Measurements from ENCODE around the gene ATP5PD. TPM values are rescaled to one million over a fixed set of nuclear protein-coding genes. Genes with fewer than 3 reads are reported as not detected.
"Not testable (repeated sequence)": the region's sequence is repeated elsewhere in the genome, so short reads cannot be mapped to it uniquely, and the experiment has no call there.

ATP5PD gene
- total RNA-seq, 1 experiment from 2014 or later, result 186 TPM

DNA sequence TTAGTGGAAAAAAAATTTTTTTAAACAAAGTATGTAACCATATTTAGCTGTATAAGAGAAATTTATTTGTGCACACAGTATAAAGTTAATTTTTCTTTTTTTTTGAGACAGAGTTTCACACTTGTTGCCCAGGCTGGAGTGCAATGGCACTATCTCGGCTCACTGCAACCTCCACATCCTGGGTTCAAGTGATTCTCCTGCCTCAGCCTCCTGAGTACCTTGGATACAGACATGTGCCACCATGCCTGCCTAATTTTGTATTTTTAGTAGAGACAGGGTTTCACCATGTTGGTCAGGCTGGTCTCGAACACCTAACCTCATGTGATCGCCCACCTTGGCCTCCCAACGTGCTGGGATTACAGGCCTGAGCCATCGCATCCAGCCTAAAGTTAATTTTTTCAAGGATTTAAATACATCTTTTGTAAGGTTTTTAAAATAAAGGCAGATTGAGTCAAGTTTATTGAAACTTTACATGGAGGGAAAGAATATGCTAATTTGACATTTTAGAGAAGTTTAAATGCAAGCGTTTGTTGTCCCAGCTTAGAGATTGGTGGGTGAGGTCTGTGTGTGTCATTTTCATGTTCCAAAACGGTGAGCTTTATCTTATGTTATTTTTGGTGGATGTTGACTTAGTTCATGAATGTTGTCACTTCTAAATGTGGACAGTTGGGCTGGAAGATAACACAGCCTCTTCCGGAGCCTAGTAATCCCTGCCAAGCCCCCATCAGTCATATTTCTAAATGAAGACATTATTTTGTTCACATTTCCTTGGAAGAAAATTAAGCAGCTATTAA, 24.9 kb upstream of the ATP5PD start:
- not testable (repeated sequence) for H3K27ac ChIP-seq (ENCODE audit: low read length); H3K4me3 ChIP-seq (ENCODE audit: low read length); H3K9me3 ChIP-seq (ENCODE audit: low read length); H3K36me3 ChIP-seq (ENCODE audit: insufficient read depth, low read length); H2AFZ ChIP-seq (ENCODE audit: low read length); H3K79me2 ChIP-seq (ENCODE audit: low read length); H3K9me2 ChIP-seq (replicated peaks; ENCODE audit: insufficient read depth, low read length); H3K4me2 ChIP-seq (ENCODE audit: low read depth, low read length, poor library complexity, severe bottlenecking); DNase-seq; H4K20me1 ChIP-seq (ENCODE audit: insufficient read depth, low read depth, low read length); H3K9ac ChIP-seq (ENCODE audit: low read length); H3K27me3 ChIP-seq (ENCODE audit: low read length); H3K4me1 ChIP-seq (ENCODE audit: low read length)

DNA sequence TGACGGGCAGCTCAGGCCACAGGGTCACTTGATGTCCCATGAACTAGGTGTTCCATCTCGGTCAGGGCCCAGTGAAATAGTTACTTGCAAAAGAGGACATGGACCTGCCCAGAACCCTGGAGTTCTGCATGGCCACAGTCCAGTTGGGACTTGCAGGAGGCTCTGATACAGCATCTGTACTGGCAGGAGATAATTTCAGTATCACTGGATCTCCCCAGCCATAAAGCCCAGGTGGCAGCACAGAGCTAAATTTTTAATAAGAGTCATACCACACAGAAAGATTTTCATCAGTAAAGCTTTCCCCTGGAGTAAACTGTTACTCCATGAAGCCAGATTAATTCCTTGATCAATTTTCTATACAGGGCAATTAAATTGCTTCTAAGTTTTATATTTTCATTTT, 23.0 kb upstream of the ATP5PD start:
- DNase-seq, result peak; percentile 55
- H3K4me2 ChIP-seq (ENCODE audit: low read depth, low read length, poor library complexity, severe bottlenecking), result no peak overlapping the region
- H3K27me3 ChIP-seq (ENCODE audit: low read length), result no peaks in the 10 kb centered on the region
- H3K4me1 ChIP-seq (ENCODE audit: low read length), result no peaks in the 10 kb centered on the region
- no peak overlapping the region for H2AFZ ChIP-seq (ENCODE audit: low read length)
- no peaks in the 10 kb centered on the region for H3K9me2 ChIP-seq (replicated peaks; ENCODE audit: insufficient read depth, low read length)
- H3K9ac ChIP-seq (ENCODE audit: low read length), result no peak overlapping the region
- no peak overlapping the region for H3K4me3 ChIP-seq (ENCODE audit: low read length)
- H3K9me3 ChIP-seq (ENCODE audit: low read length), result no peaks in the 10 kb centered on the region
- no peaks in the 10 kb centered on the region for H3K36me3 ChIP-seq (ENCODE audit: insufficient read depth, low read length)
- no peaks in the 10 kb centered on the region for H4K20me1 ChIP-seq (ENCODE audit: insufficient read depth, low read depth, low read length)
- no peak overlapping the region for H3K27ac ChIP-seq (ENCODE audit: low read length)
- H3K79me2 ChIP-seq (ENCODE audit: low read length), result no peaks in the 10 kb centered on the region

- H3K9ac ChIP-seq (ENCODE audit: low read length), result no peak overlapping the region
- no peak overlapping the region for H2AFZ ChIP-seq (ENCODE audit: low read length)
- no peaks in the 10 kb centered on the region; the same call in none of the 2 replicates for H3K36me3 ChIP-seq (ENCODE audit: insufficient read depth, low read length)
- H3K27ac ChIP-seq (ENCODE audit: low read length), result no peak overlapping the region
- DNase-seq, result no peak
- H3K27me3 ChIP-seq (ENCODE audit: low read length), result no peaks in the 10 kb centered on the region
- H3K79me2 ChIP-seq (ENCODE audit: low read length), result no peaks in the 10 kb centered on the region
- H3K4me3 ChIP-seq (ENCODE audit: low read length), result no peak overlapping the region
- no peaks in the 10 kb centered on the region for H3K9me2 ChIP-seq (replicated peaks; ENCODE audit: insufficient read depth, low read length)
- H3K9me3 ChIP-seq (ENCODE audit: low read length), result no peaks in the 10 kb centered on the region
- H3K4me2 ChIP-seq (ENCODE audit: low read depth, low read length, poor library complexity, severe bottlenecking), result no peak overlapping the region
- H3K4me1 ChIP-seq (ENCODE audit: low read length), result no peaks in the 10 kb centered on the region
- no peaks in the 10 kb centered on the region for H4K20me1 ChIP-seq (ENCODE audit: insufficient read depth, low read depth, low read length)
These were observed 22.0 kb upstream of the ATP5PD start for GRCh38 chr17:75068750-75069149.

DNA sequence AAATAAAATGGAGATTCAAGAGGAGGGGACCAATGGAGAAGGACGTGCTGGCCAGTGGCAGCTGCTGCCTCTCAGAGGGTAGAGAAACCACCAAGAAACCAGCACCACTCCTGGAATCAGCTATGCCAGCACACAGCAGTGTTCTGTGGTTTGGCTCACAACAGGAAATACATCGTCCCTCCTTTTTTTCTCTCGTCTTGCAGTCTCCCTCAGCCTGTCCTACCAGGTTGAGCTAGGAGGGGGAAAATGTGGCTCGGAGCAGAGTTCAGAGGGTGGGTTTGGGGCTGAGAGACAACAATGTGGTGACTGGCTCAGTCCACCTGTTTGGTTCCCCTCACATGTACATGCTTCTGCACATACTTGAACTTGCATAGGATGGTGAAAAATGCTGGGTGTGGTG, 21.1 kb upstream of the ATP5PD start:
- no peaks in the 10 kb centered on the region for H3K27me3 ChIP-seq (ENCODE audit: low read length)
- H3K9ac ChIP-seq (ENCODE audit: low read length), result no peak overlapping the region
- no peaks in the 10 kb centered on the region for H3K9me2 ChIP-seq (replicated peaks; ENCODE audit: insufficient read depth, low read length)
- no peaks in the 10 kb centered on the region for H3K4me1 ChIP-seq (ENCODE audit: low read length)
- no peaks in the 10 kb centered on the region for H3K9me3 ChIP-seq (ENCODE audit: low read length)
- no peak for DNase-seq
- no peak overlapping the region for H2AFZ ChIP-seq (ENCODE audit: low read length)
- H3K4me3 ChIP-seq (ENCODE audit: low read length), result no peak overlapping the region
- no peaks in the 10 kb centered on the region; the same call in none of the 2 replicates for H3K36me3 ChIP-seq (ENCODE audit: insufficient read depth, low read length)
- no peak overlapping the region for H3K27ac ChIP-seq (ENCODE audit: low read length)
- no peak overlapping the region for H3K4me2 ChIP-seq (ENCODE audit: low read depth, low read length, poor library complexity, severe bottlenecking)
- H3K79me2 ChIP-seq (ENCODE audit: low read length), result no peaks in the 10 kb centered on the region
- H4K20me1 ChIP-seq (ENCODE audit: insufficient read depth, low read depth, low read length), result no peaks in the 10 kb centered on the region

GRCh38 chr17:75065562-75066151, 18.9 kb upstream of the ATP5PD start:
- H3K4me2 ChIP-seq (ENCODE audit: low read depth, low read length, poor library complexity, severe bottlenecking), result no peak overlapping the region
- H3K27ac ChIP-seq (ENCODE audit: low read length), result no peak overlapping the region
- H3K27me3 ChIP-seq (ENCODE audit: low read length), result no peaks in the 10 kb centered on the region
- no peak overlapping the region for H2AFZ ChIP-seq (ENCODE audit: low read length)
- H3K4me1 ChIP-seq (ENCODE audit: low read length), result no peaks in the 10 kb centered on the region
- no peaks in the 10 kb centered on the region for H3K79me2 ChIP-seq (ENCODE audit: low read length)
- no peak overlapping the region for H3K9ac ChIP-seq (ENCODE audit: low read length)
- H3K4me3 ChIP-seq (ENCODE audit: low read length), result no peak overlapping the region
- no peak for DNase-seq
- H3K9me3 ChIP-seq (ENCODE audit: low read length), result no peaks in the 10 kb centered on the region
- H4K20me1 ChIP-seq (ENCODE audit: insufficient read depth, low read depth, low read length), result no peaks in the 10 kb centered on the region
- H3K9me2 ChIP-seq (replicated peaks; ENCODE audit: insufficient read depth, low read length), result no peaks in the 10 kb centered on the region
- no peaks in the 10 kb centered on the region; the same call in none of the 2 replicates for H3K36me3 ChIP-seq (ENCODE audit: insufficient read depth, low read length)

- Histone ChIP-seq H2AFZ (ENCODE audit: low read length) (no peak overlapping the region), H3K27me3 (ENCODE audit: low read length) (no peaks in the 10 kb centered on the region), H3K4me3 (ENCODE audit: low read length) (no peak overlapping the region), H3K9me2 (replicated peaks; ENCODE audit: insufficient read depth, low read length) (no peaks in the 10 kb centered on the region), H3K9me3 (ENCODE audit: low read length) (no peaks in the 10 kb centered on the region), H3K36me3 (ENCODE audit: insufficient read depth, low read length) (no peaks in the 10 kb centered on the region; the same call in none of the 2 replicates), H4K20me1 (ENCODE audit: insufficient read depth, low read depth, low read length) (no peaks in the 10 kb centered on the region), H3K79me2 (ENCODE audit: low read length) (no peaks in the 10 kb centered on the region), H3K9ac (ENCODE audit: low read length) (no peak overlapping the region), H3K27ac (ENCODE audit: low read length) (no peak overlapping the region), H3K4me1 (ENCODE audit: low read length) (no peaks in the 10 kb centered on the region), H3K4me2 (ENCODE audit: low read depth, low read length, poor library complexity, severe bottlenecking) (no peak overlapping the region)
- DNase-seq, result no peak
These were observed 18.2 kb upstream of the ATP5PD start for GRCh38 chr17:75064867-75065561.

- Histone ChIP-seq H4K20me1 (ENCODE audit: insufficient read depth, low read depth, low read length) (no peaks in the 10 kb centered on the region), H2AFZ (ENCODE audit: low read length) (no peak overlapping the region), H3K27ac (ENCODE audit: low read length) (no peak overlapping the region), H3K9me3 (ENCODE audit: low read length) (no peaks in the 10 kb centered on the region), H3K4me2 (ENCODE audit: low read depth, low read length, poor library complexity, severe bottlenecking) (no peak overlapping the region), H3K4me1 (ENCODE audit: low read length) (no peaks in the 10 kb centered on the region), H3K4me3 (ENCODE audit: low read length) (no peak overlapping the region), H3K27me3 (ENCODE audit: low read length) (no peaks in the 10 kb centered on the region), H3K79me2 (ENCODE audit: low read length) (no peaks in the 10 kb centered on the region), H3K9me2 (replicated peaks; ENCODE audit: insufficient read depth, low read length) (no peaks in the 10 kb centered on the region), H3K9ac (ENCODE audit: low read length) (no peak overlapping the region), H3K36me3 (ENCODE audit: insufficient read depth, low read length) (no peaks in the 10 kb centered on the region; the same call in none of the 2 replicates)
- DNase-seq, result no peak
These were observed 17.7 kb upstream of the ATP5PD start for GRCh38 chr17:75064460-75064859.

DNA sequence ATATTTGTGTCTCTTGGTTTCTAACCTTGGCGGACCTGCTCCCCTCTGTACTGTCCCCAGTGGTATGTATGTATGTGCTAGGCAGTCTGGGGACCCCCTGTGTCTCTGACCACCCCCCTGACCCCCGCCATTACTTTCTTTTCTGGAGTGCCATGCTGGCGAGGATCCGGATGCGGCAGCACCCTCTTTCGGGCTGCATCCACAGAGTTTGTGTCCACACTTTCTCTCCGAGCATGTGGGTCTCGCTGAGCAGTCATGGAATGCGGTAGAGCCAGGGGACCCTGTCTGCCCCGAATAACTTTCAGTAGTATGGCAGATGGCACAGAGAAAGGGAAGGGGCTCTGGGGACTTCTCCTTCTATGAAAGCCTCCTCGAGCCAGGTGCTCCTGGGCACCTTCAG, 17.3 kb upstream of the ATP5PD start:
- H3K79me2 ChIP-seq (ENCODE audit: low read length), result no peaks in the 10 kb centered on the region
- H4K20me1 ChIP-seq (ENCODE audit: insufficient read depth, low read depth, low read length), result no peaks in the 10 kb centered on the region
- H3K4me1 ChIP-seq (ENCODE audit: low read length), result no peaks in the 10 kb centered on the region
- H3K27ac ChIP-seq (ENCODE audit: low read length), result no peak overlapping the region
- H3K9ac ChIP-seq (ENCODE audit: low read length), result no peak overlapping the region
- no peak overlapping the region for H3K4me2 ChIP-seq (ENCODE audit: low read depth, low read length, poor library complexity, severe bottlenecking)
- DNase-seq, result no peak
- no peaks in the 10 kb centered on the region for H3K9me2 ChIP-seq (replicated peaks; ENCODE audit: insufficient read depth, low read length)
- no peak overlapping the region for H3K4me3 ChIP-seq (ENCODE audit: low read length)
- H3K27me3 ChIP-seq (ENCODE audit: low read length), result no peaks in the 10 kb centered on the region
- no peaks in the 10 kb centered on the region; the same call in none of the 2 replicates for H3K36me3 ChIP-seq (ENCODE audit: insufficient read depth, low read length)
- H3K9me3 ChIP-seq (ENCODE audit: low read length), result no peaks in the 10 kb centered on the region
- no peak overlapping the region for H2AFZ ChIP-seq (ENCODE audit: low read length)

Data from Karpas-422 (cell line).